Activated naive CD4-positive, alpha-beta T cell treated with anti-CD3 and anti-CD28 coated beads, Interleukin-2, amount 10 ng/mL, durations not matched to agents 7 days and 5 days (primary cell): ENCODE measurements around the gene DOCK3.
"Not testable (repeated sequence)": the region's sequence is repeated elsewhere in the genome, so short reads cannot be mapped to it uniquely, and the experiment has no call there.

Experiments
- CTCF ChIA-PET: fragments of 350-600 bp; sonication (Branson Sonifier 250); formaldehyde crosslinking; loops from one replicate; lab custom pipeline; 2021; ENCODE audit warnings: antibody characterized with exemption; lab: Charles Lee
- DNase-seq: peaks from one replicate; pipeline ENCODE4 v3.0.0-alpha.2; 2020
- H3K27ac Mint-ChIP-seq: one replicate; pipeline ENCODE4 v1.8.0; 2021; ENCODE audit warnings: mild to moderate bottlenecking, moderate library complexity, mixed read lengths
- H3K27me3 Mint-ChIP-seq: one replicate; pipeline ENCODE4 v1.8.0; 2021; ENCODE audit warnings: mild to moderate bottlenecking, mixed read lengths
- H3K36me3 Mint-ChIP-seq: one replicate; pipeline ENCODE4 v1.8.0; 2021; ENCODE audit warnings: mixed read lengths
- H3K4me1 Mint-ChIP-seq: one replicate; pipeline ENCODE4 v1.8.0; 2021; ENCODE audit warnings: mixed read lengths
- H3K4me3 Mint-ChIP-seq: one replicate; pipeline ENCODE4 v1.8.0; 2021; ENCODE audit warnings: mild to moderate bottlenecking, moderate library complexity, mixed read lengths
- H3K9me3 Mint-ChIP-seq: one replicate; pipeline ENCODE4 v1.8.0; 2021; ENCODE audit warnings: mixed read lengths

DOCK3 gene

GRCh38 chr3:50656417-50657195, 18.1 kb upstream of the DOCK3 start:
- H3K4me1 Mint-ChIP-seq = peaks cover 24% of the 10 kb centered on the region
- H3K27ac Mint-ChIP-seq = no peak overlapping the region
- DNase-seq = no peak
- peaks cover 2% of the 10 kb centered on the region for H3K36me3 Mint-ChIP-seq
- H3K27me3 Mint-ChIP-seq = peaks cover under 1% of the 10 kb centered on the region
- H3K9me3 Mint-ChIP-seq = no peaks in the 10 kb centered on the region
- H3K4me3 Mint-ChIP-seq = no peak overlapping the region
- CTCF ChIA-PET = interaction anchor here (1.5 to 1.6 kb wide), 2 partner anchors 40 to 113 kb away, joined by 3 to 7 read pairs; partner anchors contain the start of gene MAPKAPK3

DNA sequence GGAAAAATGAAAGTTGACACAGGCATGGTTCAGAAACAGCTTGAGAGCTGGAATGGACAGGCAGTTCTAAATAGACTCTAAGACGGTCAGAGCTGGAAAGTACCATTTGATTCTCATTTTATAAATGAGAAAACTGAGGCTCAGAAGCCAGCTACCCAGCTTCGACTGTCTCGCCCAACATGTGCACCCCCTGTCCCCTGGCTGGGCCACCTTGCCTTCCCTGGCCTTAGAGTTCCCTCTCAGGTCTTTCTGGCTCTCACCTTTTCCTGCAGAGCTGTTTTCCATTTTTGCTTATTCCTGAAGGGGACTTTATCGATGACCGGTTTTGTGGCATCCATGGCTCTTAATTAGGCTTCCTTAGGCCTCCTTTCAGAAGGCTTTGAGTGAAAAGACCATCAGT, 17.3 kb upstream of the DOCK3 start:
- Mint-ChIP-seq H3K4me1 (peaks cover 22% of the 10 kb centered on the region), H3K36me3 (no peaks in the 10 kb centered on the region), H3K4me3 (no peak overlapping the region), H3K27ac (no peak overlapping the region), H3K27me3 (peaks cover 6% of the 10 kb centered on the region), H3K9me3 (no peaks in the 10 kb centered on the region)
- DNase-seq = no peak
- CTCF ChIA-PET = interaction anchor here (1.5 to 1.6 kb wide), 2 partner anchors 41 to 114 kb away, joined by 3 to 7 read pairs; partner anchors contain the start of gene MAPKAPK3

DNA sequence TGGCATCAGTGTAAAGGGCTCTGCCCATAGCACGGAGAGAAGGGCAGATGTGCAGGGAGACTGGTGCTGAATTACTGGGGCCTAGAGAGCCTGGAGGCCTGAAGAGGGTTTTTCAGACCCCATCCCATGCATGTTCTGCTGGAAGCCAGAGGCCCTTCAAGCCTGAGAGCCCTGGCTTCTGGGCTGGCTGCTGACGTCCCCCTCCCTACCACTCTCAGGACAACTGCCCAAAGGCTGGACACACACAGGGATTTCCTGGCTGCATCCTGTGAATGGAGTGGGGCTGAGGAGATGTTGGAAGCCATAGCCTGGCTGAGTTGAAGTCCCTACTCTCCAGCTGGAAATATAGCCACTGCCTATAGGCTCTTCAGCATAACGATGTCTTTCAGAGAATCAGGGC, 16.9 kb upstream of the DOCK3 start:
- no peaks in the 10 kb centered on the region for H3K9me3 Mint-ChIP-seq
- peaks cover 9% of the 10 kb centered on the region for H3K27me3 Mint-ChIP-seq
- H3K4me1 Mint-ChIP-seq = peaks cover 20% of the 10 kb centered on the region
- H3K36me3 Mint-ChIP-seq = no peaks in the 10 kb centered on the region
- no peak overlapping the region for H3K27ac Mint-ChIP-seq
- CTCF ChIA-PET = interaction anchor here (1.5 to 1.6 kb wide), 2 partner anchors 41 to 115 kb away, joined by 3 to 7 read pairs; partner anchors contain the start of gene MAPKAPK3
- H3K4me3 Mint-ChIP-seq = no peak overlapping the region
- DNase-seq = no peak

- H3K9me3 Mint-ChIP-seq = no peaks in the 10 kb centered on the region
- peaks cover 9% of the 10 kb centered on the region for H3K27me3 Mint-ChIP-seq
- no peak for DNase-seq
- peaks cover 19% of the 10 kb centered on the region for H3K4me1 Mint-ChIP-seq
- no peak overlapping the region for H3K27ac Mint-ChIP-seq
- H3K36me3 Mint-ChIP-seq = no peaks in the 10 kb centered on the region
- H3K4me3 Mint-ChIP-seq = no peak overlapping the region
- CTCF ChIA-PET = interaction anchor here (1.5 kb wide), 1 partner anchor 115 kb away, joined by 3 read pairs; no protein-coding TSS in a partner anchor
Measured at GRCh38 chr3:50658416-50658815, 16.3 kb upstream of the DOCK3 start.

DNA sequence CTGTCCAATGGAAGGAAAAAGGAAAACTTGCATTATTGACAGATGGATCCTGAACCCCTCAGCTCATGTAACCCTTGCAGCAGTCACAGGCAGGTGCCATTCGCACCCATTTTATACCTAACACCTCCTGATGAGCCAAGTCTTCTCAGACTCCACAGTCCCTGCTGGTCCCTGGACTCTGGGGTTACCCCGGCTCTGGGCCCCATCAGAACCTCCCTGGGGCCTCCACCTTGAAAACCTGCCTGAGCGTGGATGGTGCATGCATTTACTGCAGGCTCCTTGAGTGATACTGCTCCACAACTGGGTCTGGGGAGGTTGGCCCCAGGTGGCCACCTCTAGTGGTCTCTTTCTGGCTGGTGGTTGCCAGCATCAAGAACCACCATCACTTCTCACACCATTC, 15.9 kb upstream of the DOCK3 start:
- no peak for DNase-seq
- H3K27ac Mint-ChIP-seq = no peak overlapping the region
- CTCF ChIA-PET = no interaction called here
- no peak overlapping the region for H3K4me3 Mint-ChIP-seq
- H3K36me3 Mint-ChIP-seq = no peaks in the 10 kb centered on the region
- H3K9me3 Mint-ChIP-seq = no peaks in the 10 kb centered on the region
- peaks cover 9% of the 10 kb centered on the region for H3K27me3 Mint-ChIP-seq
- peaks cover 16% of the 10 kb centered on the region for H3K4me1 Mint-ChIP-seq

DNA sequence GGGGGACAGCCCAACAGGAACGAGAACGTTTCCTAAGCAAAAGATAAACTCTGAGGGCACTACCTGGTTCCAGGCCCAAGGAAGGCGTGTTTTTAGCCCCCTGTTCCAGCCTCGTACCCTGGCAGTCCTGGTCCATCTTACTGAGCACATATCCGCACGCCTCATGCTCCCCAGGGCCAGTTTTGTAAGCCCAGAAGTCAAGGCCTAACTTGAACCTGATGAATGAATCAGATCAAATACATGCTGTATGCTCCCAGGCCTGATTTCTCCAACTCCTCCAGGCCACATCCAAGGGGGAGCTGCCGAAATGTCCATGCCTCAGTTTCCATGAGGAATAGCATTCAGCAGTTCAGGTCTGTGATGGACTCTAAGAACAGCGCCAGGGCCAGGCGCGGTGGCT, 14.3 kb upstream of the DOCK3 start:
- Mint-ChIP-seq H3K27me3 (peaks cover 15% of the 10 kb centered on the region), H3K36me3 (no peaks in the 10 kb centered on the region), H3K9me3 (no peaks in the 10 kb centered on the region), H3K4me3 (no peak overlapping the region), H3K27ac (no peak overlapping the region), H3K4me1 (peaks cover 6% of the 10 kb centered on the region)
- CTCF ChIA-PET = no interaction called here
- DNase-seq = no peak

DNA sequence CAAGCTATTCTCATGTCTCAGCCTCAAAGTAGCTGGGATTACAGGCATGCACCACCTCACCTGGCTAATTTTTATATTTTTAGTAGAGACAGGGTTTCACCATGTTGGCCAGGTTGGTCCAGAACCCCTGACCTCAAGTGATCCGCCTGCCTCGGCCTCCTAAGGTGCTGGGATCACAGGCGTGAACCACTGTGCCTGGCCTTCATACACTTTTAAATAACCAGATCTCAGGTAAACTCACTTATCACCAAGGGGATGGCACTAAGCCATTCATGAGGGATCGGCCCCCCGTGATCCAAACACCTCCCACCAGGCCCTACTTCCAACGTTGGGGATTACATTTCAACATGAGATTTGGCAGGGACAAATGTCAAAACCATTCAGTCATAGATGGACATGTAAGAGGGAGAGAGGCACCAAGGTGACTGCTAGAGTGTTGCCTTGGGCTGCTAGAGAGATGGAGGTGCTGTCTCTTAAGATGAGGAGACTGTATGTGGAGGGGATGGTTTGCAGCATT, 13.3 kb upstream of the DOCK3 start:
- Mint-ChIP-seq H3K9me3 (no peaks in the 10 kb centered on the region), H3K4me3 (no peak overlapping the region), H3K36me3 (no peaks in the 10 kb centered on the region), H3K27ac (no peak overlapping the region), H3K27me3 (peaks cover 23% of the 10 kb centered on the region), H3K4me1 (peaks cover 9% of the 10 kb centered on the region)
- CTCF ChIA-PET = interaction anchor here (0.7 kb wide), 1 partner anchor 710 kb away, joined by 3 read pairs; no protein-coding TSS in a partner anchor
- no peak for DNase-seq

DNA sequence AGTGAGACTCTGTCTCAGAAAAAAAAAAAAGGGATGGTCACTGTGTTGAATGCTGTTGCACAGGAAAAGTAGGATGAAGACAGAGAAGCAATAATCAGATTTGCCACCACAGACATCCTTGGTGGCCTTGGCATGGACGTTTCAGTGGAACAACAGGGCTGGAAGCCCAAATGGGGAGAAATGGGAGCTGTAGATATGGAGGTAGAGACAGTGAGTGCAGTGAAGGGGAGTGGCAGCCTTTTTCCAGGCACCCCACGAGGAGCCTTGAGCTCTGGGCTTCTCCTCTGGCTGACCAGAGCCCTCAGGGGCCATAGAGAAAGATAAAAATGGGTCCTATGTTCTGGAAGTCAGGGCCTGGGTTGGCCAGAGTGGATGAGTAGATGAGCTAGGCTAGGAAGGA, 12.3 kb upstream of the DOCK3 start:
- Mint-ChIP-seq H3K4me1 (peaks cover 9% of the 10 kb centered on the region), H3K4me3 (no peak overlapping the region), H3K27me3 (peaks cover 31% of the 10 kb centered on the region), H3K9me3 (no peaks in the 10 kb centered on the region), H3K36me3 (no peaks in the 10 kb centered on the region), H3K27ac (peak overlapping the region; percentile 40)
- no peak for DNase-seq
- CTCF ChIA-PET = interaction anchor here (0.7 kb wide), 1 partner anchor 709 kb away, joined by 3 read pairs; no protein-coding TSS in a partner anchor

GRCh38 chr3:50665081-50665840, 9.5 kb upstream of the DOCK3 start:
- no peak overlapping the region for H3K27ac Mint-ChIP-seq
- H3K27me3 Mint-ChIP-seq = peaks cover 48% of the 10 kb centered on the region
- CTCF ChIA-PET = interaction anchor here (1.6 kb wide), 1 partner anchor 10 kb away, joined by 4 read pairs; the partner anchor contains the start of gene DOCK3
- no peaks in the 10 kb centered on the region for H3K9me3 Mint-ChIP-seq
- no peak for DNase-seq
- peaks cover 9% of the 10 kb centered on the region for H3K4me1 Mint-ChIP-seq
- no peaks in the 10 kb centered on the region for H3K36me3 Mint-ChIP-seq
- no peak overlapping the region for H3K4me3 Mint-ChIP-seq

GRCh38 chr3:50665841-50666115, 8.9 kb upstream of the DOCK3 start:
- H3K27ac Mint-ChIP-seq, CTCF ChIA-PET, H3K4me1 Mint-ChIP-seq, H3K9me3 Mint-ChIP-seq, DNase-seq, H3K4me3 Mint-ChIP-seq, H3K36me3 Mint-ChIP-seq: not testable (repeated sequence)
- H3K27me3 Mint-ChIP-seq = peaks cover 52% of the 10 kb centered on the region

- Mint-ChIP-seq H3K36me3 (no peaks in the 10 kb centered on the region), H3K4me3 (no peak overlapping the region), H3K27ac (no peak overlapping the region), H3K27me3 (peaks cover 58% of the 10 kb centered on the region), H3K9me3 (no peaks in the 10 kb centered on the region), H3K4me1 (peaks cover 9% of the 10 kb centered on the region)
- CTCF ChIA-PET = interaction anchor here (1.2 kb wide), 1 partner anchor 14 kb away, joined by 4 read pairs; no protein-coding TSS in a partner anchor
- no peak for DNase-seq
Measured at GRCh38 chr3:50666837-50667236, 7.9 kb upstream of the DOCK3 start.

DNA sequence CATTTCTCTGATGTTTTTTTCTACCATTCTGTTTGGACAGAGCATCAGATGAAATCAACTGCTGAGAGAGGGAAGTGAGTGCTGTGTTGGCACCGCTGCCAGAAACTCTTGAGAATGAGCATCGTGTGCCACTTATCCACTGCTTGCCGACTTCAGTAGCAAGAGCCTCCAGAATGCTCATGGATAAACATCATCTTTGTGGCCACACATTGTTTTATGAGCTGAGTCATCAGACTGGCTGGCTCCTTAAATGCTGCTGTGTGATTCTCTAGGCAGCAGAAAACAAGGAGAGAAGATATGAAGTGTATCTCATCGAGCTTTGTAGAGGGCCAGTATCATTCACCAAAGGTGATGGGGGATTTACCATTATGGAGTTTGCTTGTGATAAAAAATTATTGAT, 3.4 kb upstream of the DOCK3 start:
- CTCF ChIA-PET = interaction anchor here (1.1 kb wide), 1 partner anchor 129 kb away, joined by 4 read pairs; no protein-coding TSS in a partner anchor
- no peak for DNase-seq
- no peak overlapping the region for H3K4me3 Mint-ChIP-seq
- H3K4me1 Mint-ChIP-seq = peaks cover 6% of the 10 kb centered on the region
- no peak overlapping the region for H3K27ac Mint-ChIP-seq
- H3K27me3 Mint-ChIP-seq = peaks cover 69% of the 10 kb centered on the region
- no peaks in the 10 kb centered on the region for H3K36me3 Mint-ChIP-seq
- no peaks in the 10 kb centered on the region for H3K9me3 Mint-ChIP-seq

DNA sequence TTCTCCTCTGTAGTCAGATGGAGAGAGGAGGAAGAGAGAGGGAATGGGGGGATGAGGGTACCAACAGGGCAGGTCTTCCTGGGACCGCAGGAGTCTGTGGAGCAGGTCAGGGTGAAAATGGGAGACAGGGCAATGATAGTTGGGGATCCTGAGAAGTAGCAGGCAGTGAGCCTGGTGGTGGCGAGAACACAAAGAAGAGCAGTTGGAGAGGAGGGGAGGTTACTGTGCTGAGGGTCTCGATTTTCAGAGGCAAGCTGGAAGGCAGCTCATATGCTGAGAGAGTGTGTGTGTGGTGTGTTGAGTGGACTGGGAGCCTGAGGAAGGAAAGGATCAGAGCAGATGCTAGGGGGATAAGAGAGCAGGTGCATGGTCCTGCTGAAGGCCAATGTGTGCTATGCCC, 2.1 kb upstream of the DOCK3 start:
- Mint-ChIP-seq H3K36me3 (no peaks in the 10 kb centered on the region), H3K27me3 (peaks cover 63% of the 10 kb centered on the region), H3K4me3 (no peak overlapping the region), H3K9me3 (no peaks in the 10 kb centered on the region), H3K4me1 (peaks cover 6% of the 10 kb centered on the region), H3K27ac (no peak overlapping the region)
- DNase-seq = no peak
- CTCF ChIA-PET = interaction anchor here (1.2 to 1.4 kb wide), 3 partner anchors 53 to 62 kb away, joined by 3 to 7 read pairs (median 3); no protein-coding TSS in a partner anchor

DNA sequence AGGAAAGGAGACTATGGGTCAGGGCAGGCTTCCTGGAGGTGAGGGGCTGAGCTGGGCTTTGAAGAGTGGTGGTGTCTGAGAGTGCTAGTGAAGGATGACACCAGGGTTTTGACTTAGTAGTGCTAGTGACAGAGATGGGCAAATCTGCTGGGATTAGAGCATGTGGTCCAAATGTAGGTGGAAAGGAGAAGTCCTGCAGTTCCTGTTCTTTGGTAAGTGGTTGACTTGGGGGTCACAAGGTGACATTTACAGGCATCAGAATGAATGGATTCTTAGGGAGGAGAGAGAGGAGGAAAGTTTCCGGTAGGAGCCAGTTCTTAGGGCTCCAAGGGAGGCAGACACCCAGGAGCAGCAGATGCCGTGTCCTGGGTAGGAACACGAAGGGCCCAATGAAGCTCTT, 796 bp upstream of the DOCK3 start:
- Mint-ChIP-seq H3K4me3 (peak overlapping the region; percentile 51), H3K4me1 (peaks cover 6% of the 10 kb centered on the region), H3K27ac (no peak overlapping the region), H3K27me3 (peaks cover 60% of the 10 kb centered on the region), H3K36me3 (no peaks in the 10 kb centered on the region), H3K9me3 (no peaks in the 10 kb centered on the region)
- DNase-seq = no peak
- CTCF ChIA-PET = interaction anchor here (1.2 to 1.8 kb wide), 3 partner anchors 10 to 58 kb away, joined by 3 to 7 read pairs (median 4); no protein-coding TSS in a partner anchor
